Mesenchymal stem cell (in vitro differentiated cells and primary cell): Measurements from ENCODE around the gene MGMT.

Source experiments
- DNase-seq: peaks from one replicate; pipeline ENCODE4 v3.0.0-alpha.2; 2013
- H2AFZ ChIP-seq: one replicate; pipeline ENCODE4 v1.6.1; 2013; ENCODE audit warnings: low read depth, mild to moderate bottlenecking, control low read depth, inconsistent platforms, low read length, moderate library complexity
- H2AK5ac ChIP-seq: 2 replicates; pipeline ENCODE4 v1.6.1; 2013; ENCODE audit warnings: low read length, moderate library complexity, mild to moderate bottlenecking, inconsistent platforms; ENCODE audit not compliant: severe bottlenecking
- H2BK120ac ChIP-seq: one replicate; pipeline ENCODE4 v1.6.1; 2013; ENCODE audit warnings: low read depth, mild to moderate bottlenecking, inconsistent platforms, low read length, moderate library complexity
- H2BK12ac ChIP-seq, 2 experiments: one replicate each; pipeline ENCODE4 v1.6.1; 2013; ENCODE audit warnings: inconsistent platforms in 2 of 2, low read length in 2 of 2, mild to moderate bottlenecking in 2 of 2, moderate library complexity in 2 of 2, control low read depth in 1 of 2
- H2BK15ac ChIP-seq: one replicate; pipeline ENCODE4 v1.6.1; 2013; ENCODE audit warnings: mild to moderate bottlenecking, low read depth, inconsistent platforms; ENCODE audit not compliant: poor library complexity, severe bottlenecking
- H2BK5ac ChIP-seq: 2 replicates; pipeline ENCODE4 v1.6.1; 2013; ENCODE audit warnings: low read depth, mild to moderate bottlenecking, low read length, control low read depth, inconsistent platforms; ENCODE audit not compliant: poor library complexity, severe bottlenecking
- H3K14ac ChIP-seq, 2 experiments: one replicate each; pipeline ENCODE4 v1.6.1; 2013; ENCODE audit warnings: inconsistent platforms in 2 of 2, low read length in 2 of 2, control low read depth in 1 of 2, mild to moderate bottlenecking in 1 of 2, moderate library complexity in 1 of 2
- H3K18ac ChIP-seq, 2 experiments: one replicate each; pipeline ENCODE4 v1.6.1; 2013; ENCODE audit warnings: inconsistent platforms in 2 of 2, low read length in 2 of 2, control low read depth in 1 of 2, low read depth in 1 of 2, mild to moderate bottlenecking in 1 of 2
- H3K23ac ChIP-seq, 2 experiments: one replicate each; pipeline ENCODE4 v1.6.1; 2013; ENCODE audit warnings: inconsistent platforms in 2 of 2, low read length in 2 of 2, mild to moderate bottlenecking in 2 of 2, moderate library complexity in 2 of 2, control low read depth in 1 of 2
- H3K27ac ChIP-seq: 2 replicates; pipeline ENCODE4 v1.5.1; 2013; ENCODE audit warnings: mild to moderate bottlenecking, moderate library complexity, low read length, control low read depth, inconsistent platforms; ENCODE audit not compliant: poor library complexity, severe bottlenecking
- H3K27me3 ChIP-seq, 2 experiments: 2 replicates each; pipeline versions ENCODE4 v1.6.1 to v1.7.0; 2013; ENCODE audit warnings: low read length in 2 of 2, mild to moderate bottlenecking in 2 of 2, moderate library complexity in 2 of 2, control low read depth in 1 of 2, inconsistent platforms in 1 of 2; ENCODE audit not compliant: control insufficient read depth in 1 of 2, insufficient read depth in 1 of 2
- H3K36me3 ChIP-seq, 2 experiments: 2 replicates each; pipeline versions ENCODE4 v1.6.1 to v1.7.0; 2013; ENCODE audit warnings: low read length in 2 of 2, control low read depth in 1 of 2, inconsistent platforms in 1 of 2, low read depth in 1 of 2, mild to moderate bottlenecking in 1 of 2; ENCODE audit not compliant: insufficient read depth in 2 of 2, control insufficient read depth in 1 of 2
- H3K4ac ChIP-seq, 2 experiments: one replicate each; pipeline ENCODE4 v1.6.1; 2013; ENCODE audit warnings: inconsistent platforms in 2 of 2, low read length in 2 of 2, mild to moderate bottlenecking in 2 of 2, moderate library complexity in 2 of 2, control low read depth in 1 of 2, low read depth in 1 of 2
- H3K4me1 ChIP-seq: 2 replicates; pipeline ENCODE4 v1.6.1; 2013; ENCODE audit warnings: low read depth, low read length, control low read depth; ENCODE audit not compliant: control insufficient read depth, insufficient read depth
- H3K4me2 ChIP-seq: 2 replicates; pipeline ENCODE4 v1.6.1; 2013; ENCODE audit warnings: low read length, mild to moderate bottlenecking, inconsistent platforms; ENCODE audit not compliant: poor library complexity, severe bottlenecking
- H3K4me3 ChIP-seq, 2 experiments: 2 replicates each; pipeline versions ENCODE4 v1.5.1 to v1.7.0; 2013; ENCODE audit warnings: low read length in 2 of 2, mild to moderate bottlenecking in 2 of 2, control low read depth in 1 of 2, low read depth in 1 of 2; ENCODE audit not compliant: insufficient read depth in 1 of 2
- H3K79me1 ChIP-seq: replicated peaks from 2 replicates; pipeline ENCODE4 v1.6.1; 2013; ENCODE audit warnings: mild to moderate bottlenecking, control low read depth, low read length, inconsistent platforms; ENCODE audit not compliant: poor library complexity, severe bottlenecking
- H3K9ac ChIP-seq: 2 replicates; pipeline ENCODE4 v1.7.0; 2013; ENCODE audit warnings: mild to moderate bottlenecking, low read length, moderate library complexity
- H3K9me3 ChIP-seq: 2 replicates; pipeline ENCODE4 v1.7.0; 2013; ENCODE audit warnings: mild to moderate bottlenecking, low read length; ENCODE audit not compliant: control insufficient read depth
- H4K8ac ChIP-seq: one replicate; pipeline ENCODE4 v1.6.1; 2013; ENCODE audit warnings: inconsistent platforms, mild to moderate bottlenecking, low read length, moderate library complexity
- H4K91ac ChIP-seq: one replicate; pipeline ENCODE4 v1.6.1; 2013; ENCODE audit warnings: mild to moderate bottlenecking, low read length, inconsistent platforms
- WGBS: methylation state at CpG from one replicate; pipeline ENCODE4 v1.1.7; 2013; ENCODE audit warnings: mixed read lengths; 5-methylcytosine and 5-hydroxymethylcytosine counted together

Gene MGMT

GRCh38 chr10:129657297-129658017 lies 190.4 kb downstream of the MGMT start:
- no peak overlapping the region for H3K27ac ChIP-seq
- WGBS: 75% methylated on average over 6 of the region's 8 CpGs
- H3K14ac ChIP-seq: peak overlapping the region in 1 of 2 experiments; percentile 58

GRCh38 chr10:129658376-129659072 lies 191.5 kb downstream of the MGMT start:
- no peak overlapping the region for H2BK15ac ChIP-seq
- H2BK12ac ChIP-seq: no peak overlapping the region
- H2BK5ac ChIP-seq: no peak overlapping the region
- H3K14ac ChIP-seq: no peak overlapping the region
- no peak overlapping the region for H2BK120ac ChIP-seq
- no peak overlapping the region for H3K23ac ChIP-seq
- no peak overlapping the region for H2AFZ ChIP-seq
- no peaks in the 10 kb centered on the region for H3K27me3 ChIP-seq
- H3K9me3 ChIP-seq: no peaks in the 10 kb centered on the region
- peaks cover 2% of the 10 kb centered on the region for H3K79me1 ChIP-seq
- no peak overlapping the region for H3K18ac ChIP-seq
- no peak overlapping the region for H3K4ac ChIP-seq
- peaks cover 0 to 3% of the 10 kb centered on the region in 2 experiments for H3K36me3 ChIP-seq
- no peak overlapping the region for H4K91ac ChIP-seq
- H3K9ac ChIP-seq: no peak overlapping the region
- H3K27ac ChIP-seq: no peak overlapping the region
- WGBS: 71% methylated on average over 7 of the region's 9 CpGs
- no peak overlapping the region for H3K4me2 ChIP-seq
- H2AK5ac ChIP-seq: no peak overlapping the region
- H3K4me1 ChIP-seq: peaks cover 6% of the 10 kb centered on the region
- no peak for DNase-seq
- H4K8ac ChIP-seq: no peak overlapping the region
- H3K4me3 ChIP-seq: no peak overlapping the region

More at GRCh38 chr10:129657297-129658017, 190.4 kb downstream of the MGMT start:
- Histone ChIP-seq H3K4me1 (peaks cover 8% of the 10 kb centered on the region), H3K79me1 (peaks cover 3% of the 10 kb centered on the region), H2AFZ (no peak overlapping the region), H3K18ac (no peak overlapping the region), H3K27me3 (no peaks in the 10 kb centered on the region), H4K8ac (no peak overlapping the region), H2BK15ac (no peak overlapping the region), H3K9me3 (no peaks in the 10 kb centered on the region), H3K4ac (no peak overlapping the region), H2BK120ac (no peak overlapping the region), H3K4me2 (no peak overlapping the region), H4K91ac (no peak overlapping the region), H3K36me3 (peaks cover 0 to 5% of the 10 kb centered on the region in 2 experiments), H3K9ac (no peak overlapping the region), H3K4me3 (no peak overlapping the region), H2BK12ac (no peak overlapping the region), H2BK5ac (no peak overlapping the region), H2AK5ac (no peak overlapping the region), H3K23ac (no peak overlapping the region)
- no peak for DNase-seq

- WGBS: 96% methylated on average over 14 of the region's 14 CpGs
- DNase-seq: no peak
- Histone ChIP-seq H3K4me3 (peak overlapping the region in 1 of 2 experiments; percentile 74), H3K23ac (no peak overlapping the region), H2AFZ (no peak overlapping the region), H2BK120ac (no peak overlapping the region), H3K9me3 (peaks cover 5% of the 10 kb centered on the region), H3K36me3 (peaks cover 0 to 3% of the 10 kb centered on the region in 2 experiments), H2BK5ac (no peak overlapping the region), H2BK15ac (no peak overlapping the region), H3K79me1 (peaks cover 2% of the 10 kb centered on the region), H2AK5ac (no peak overlapping the region), H4K8ac (no peak overlapping the region), H3K9ac (peak overlapping the region; percentile 62), H3K27ac (no peak overlapping the region), H3K18ac (no peak overlapping the region), H4K91ac (no peak overlapping the region), H3K4me2 (no peak overlapping the region), H3K4me1 (peaks cover 6% of the 10 kb centered on the region), H3K27me3 (no peaks in the 10 kb centered on the region), H3K14ac (no peak overlapping the region), H3K4ac (no peak overlapping the region), H2BK12ac (no peak overlapping the region)
Measured at GRCh38 chr10:129659508-129660268, 192.6 kb downstream of the MGMT start.

GRCh38 chr10:129660569-129660968 lies 193.5 kb downstream of the MGMT start:
- Histone ChIP-seq H3K36me3 (no peaks in the 10 kb centered on the region), H2BK15ac (no peak overlapping the region), H3K4me3 (peak overlapping the region in 1 of 2 experiments; percentile 74), H4K91ac (no peak overlapping the region), H2AFZ (no peak overlapping the region), H2BK120ac (no peak overlapping the region), H2BK5ac (no peak overlapping the region), H2BK12ac (no peak overlapping the region), H3K9ac (peak overlapping the region; percentile 62), H4K8ac (no peak overlapping the region), H3K18ac (no peak overlapping the region), H3K27ac (no peak overlapping the region), H3K14ac (no peak overlapping the region), H3K27me3 (no peaks in the 10 kb centered on the region), H3K79me1 (peaks cover 2% of the 10 kb centered on the region), H3K4me1 (peaks cover 2% of the 10 kb centered on the region), H3K4ac (no peak overlapping the region), H3K23ac (no peak overlapping the region), H2AK5ac (no peak overlapping the region), H3K4me2 (no peak overlapping the region), H3K9me3 (peaks cover 7% of the 10 kb centered on the region)
- WGBS: no CpG with 5 or more reads among the region's 5 CpGs
- DNase-seq: no peak
